H1 (cell line): ENCODE measurements around the gene LIN28A. TPM values are rescaled to one million over a fixed set of nuclear protein-coding genes. Genes with fewer than 3 reads are reported as not detected.

Experiments
- CREB1 ChIP-seq: IDR thresholded peaks from 2 replicates; pipeline ENCODE4 v1.6.1; 2012; ENCODE audit warnings: inconsistent platforms
- CTBP2 ChIP-seq: IDR thresholded peaks from 2 replicates; pipeline ENCODE4 v1.7.0; 2011; ENCODE audit warnings: borderline replicate concordance, mild to moderate bottlenecking, moderate library complexity, mixed read lengths, low read length; ENCODE audit not compliant: insufficient read depth, insufficient read length
- CTCF ChIP-seq, 3 experiments: IDR thresholded peaks; 1 replicate in 2 of 3; 2 replicates in 1 of 3; pipeline versions ENCODE4 v1.5.1 to v1.6.1; 2011; ENCODE audit warnings: low read length in 3 of 3, mild to moderate bottlenecking in 3 of 3, inconsistent platforms in 2 of 3, low read depth in 1 of 3, moderate library complexity in 1 of 3; ENCODE audit not compliant: insufficient read depth in 1 of 3; ENCODE audit errors: control extremely low read depth in 1 of 3
- E2F6 ChIP-seq: IDR thresholded peaks from 2 replicates; pipeline ENCODE4 v1.6.1; 2012; ENCODE audit warnings: inconsistent platforms
- GTF2F1 ChIP-seq: IDR thresholded peaks from 2 replicates; pipeline ENCODE4 v1.6.1; 2012; ENCODE audit warnings: low read depth, low read length, improper control_type of control experiment, borderline replicate concordance
- HDAC2 ChIP-seq, 2 experiments: fragments of 300-600 bp in 1 of 2; sonication (generic) in 1 of 2; IDR thresholded peaks; 2 replicates each; pipeline ENCODE4 v1.6.1; 2011 to 2012; ENCODE audit warnings: low read depth in 2 of 2, low read length in 2 of 2, mild to moderate bottlenecking in 2 of 2, moderate library complexity in 2 of 2, borderline replicate concordance in 1 of 2, inconsistent platforms in 1 of 2
- JUND ChIP-seq: IDR thresholded peaks from 2 replicates; pipeline ENCODE4 v1.6.1; 2011; ENCODE audit warnings: mild to moderate bottlenecking, improper control_type of control experiment, low read length
- MAFK ChIP-seq: IDR thresholded peaks from 2 replicates; pipeline ENCODE4 v1.6.1; 2012; ENCODE audit warnings: low read depth, mild to moderate bottlenecking, improper control_type of control experiment, low read length
- MAX ChIP-seq: IDR thresholded peaks from 2 replicates; pipeline ENCODE4 v1.6.1; 2012; ENCODE audit warnings: inconsistent platforms
- NANOG ChIP-seq: IDR thresholded peaks from 2 replicates; pipeline ENCODE4 v1.6.1; 2011; ENCODE audit warnings: low read length, low read depth, mild to moderate bottlenecking, inconsistent platforms; ENCODE audit not compliant: insufficient read depth, poor library complexity, severe bottlenecking
- PHF8 ChIP-seq: fragments of 200-600 bp; sonication (generic); conservative IDR thresholded peaks from 2 replicates; pipeline ENCODE4 v1.7.1; 2012; ENCODE audit warnings: low read depth, mild to moderate bottlenecking, inconsistent platforms, low read length, moderate library complexity
- RAD21 ChIP-seq, 2 experiments: IDR thresholded peaks in 1 of 2; conservative IDR thresholded peaks in 1 of 2; 2 replicates each; pipeline ENCODE4 v1.6.1; 2011; ENCODE audit warnings: low read depth in 2 of 2, low read length in 2 of 2, improper control_type of control experiment in 1 of 2, inconsistent platforms in 1 of 2, mild to moderate bottlenecking in 1 of 2, moderate library complexity in 1 of 2
- SIN3A ChIP-seq, 2 experiments: IDR thresholded peaks in 1 of 2; conservative IDR thresholded peaks in 1 of 2; 2 replicates each; pipeline ENCODE4 v1.6.1; 2011 to 2012; ENCODE audit warnings: low read length in 2 of 2, improper control_type of control experiment in 1 of 2, low read depth in 1 of 2, mild to moderate bottlenecking in 1 of 2
- SIRT6 ChIP-seq: IDR thresholded peaks from one replicate; pipeline ENCODE4 v1.7.1; 2012; ENCODE audit warnings: low read length, inconsistent platforms
- SRF ChIP-seq: IDR thresholded peaks from 2 replicates; pipeline ENCODE4 v1.6.1; 2011; ENCODE audit warnings: mild to moderate bottlenecking, low read depth, low read length, moderate library complexity
- USF2 ChIP-seq: IDR thresholded peaks from 2 replicates; pipeline ENCODE4 v1.6.1; 2011; ENCODE audit warnings: low read length, improper control_type of control experiment
- polyA plus RNA-seq, 7 experiments: library from polyadenylated mRNA; depleted of rRNA in 3 of 7; stranded (reverse) in 5 of 7; unstranded in 2 of 7; fragments of >200 nt in 5 of 7; fragments of 200-250 nt in 2 of 7; gene quantifications; 1 replicate in 5 of 7; 2 replicates in 1 of 7; 4 replicates in 1 of 7; pipeline versions ENCODE4 v1.2.1 to v1.2.3, GENCODE V29; 2011 to 2013; ENCODE audit warnings: missing spikeins in 2 of 7, mixed read lengths in 2 of 7
- total RNA-seq: library from RNA; stranded (reverse); fragmentation: NEBNext Ultra II Directional; extraction: Animal tissue kit (Norgen Biotek cat#: 25700); gene quantifications from 2 replicates; pipeline ENCODE4 v1.2.1, GENCODE V29; 2021

Gene LIN28A
- total and polyA plus RNA-seq, 2 of the 8 experiments (the other 6 are each of a cell fraction or from before 2014, with no cell fraction given) = 403 to 1,486 TPM

GRCh38 chr1:26363549-26364448 lies 46.8 kb upstream of the LIN28A start (continued):
- peak; percentile 93 to 96 (median 93) for TF ChIP-seq CTCF (IDR thresholded peaks at IDR 0.05; ENCODE audit: control extremely low read depth in 1 of 3, insufficient read depth in 1 of 3, low read depth in 1 of 3, low read length in 3 of 3)
- no peak for TF ChIP-seq SRF
- peak; percentile 65 for TF ChIP-seq CREB1
- TF ChIP-seq MAX = peak; percentile 31; the same call in 1 of the 2 replicates
- no peak for TF ChIP-seq USF2
- no peak for TF ChIP-seq PHF8
- TF ChIP-seq SIRT6 = no peak
- TF ChIP-seq E2F6 = no peak
- TF ChIP-seq JUND = no peak
- TF ChIP-seq MAFK = no peak
- TF ChIP-seq SIN3A (conservative IDR thresholded peaks at IDR 0.05 in 1 of 2, IDR thresholded peaks at IDR 0.05 in 1 of 2; ENCODE audit: low read depth in 1 of 2, low read length in 2 of 2) = peak in 1 of 2 experiments; percentile 71; a peak in 1 of 4 replicates
- no peak for TF ChIP-seq GTF2F1
- TF ChIP-seq RAD21 (IDR thresholded peaks at IDR 0.05 in 1 of 2, conservative IDR thresholded peaks at IDR 0.05 in 1 of 2; ENCODE audit: low read depth in 2 of 2, low read length in 2 of 2) = peak; percentile 81 to 89
- no peak for TF ChIP-seq HDAC2 (IDR thresholded peaks at IDR 0.05; ENCODE audit: borderline replicate concordance in 1 of 2, low read depth in 2 of 2, low read length in 2 of 2)
- no peak for TF ChIP-seq NANOG
- TF ChIP-seq CTBP2 = no peak
